Left kidney (tissue), 2 donors: ENCODE measurements around the gene EML6. TPM values are rescaled to one million over a fixed set of nuclear protein-coding genes. Genes with fewer than 3 reads are reported as not detected.

Source experiments
- DNase-seq: peaks from one replicate; pipeline ENCODE4 v3.0.0-alpha.2; 2013
- polyA plus RNA-seq: library from polyadenylated mRNA; unstranded; fragments of 120-200 nt; gene quantifications from one replicate; pipeline ENCODE4 v1.2.1, GENCODE V29; 2013; ENCODE audit not compliant: insufficient read length

The EML6 gene
- polyA plus RNA-seq, 1 donor = 20.4 TPM

- DNase-seq = no peak
Measured at GRCh38 chr2:54752439-54752838, 29.0 kb downstream of the EML6 start.

GRCh38 chr2:54755641-54756326 is 32.3 kb downstream of the EML6 start:
- DNase-seq = no peak

- no peak for DNase-seq
Measured at GRCh38 chr2:54757500-54757899, 34.0 kb downstream of the EML6 start.

GRCh38 chr2:54758951-54759350 is 35.5 kb downstream of the EML6 start:
- DNase-seq = no peak

- DNase-seq = no peak
Measured at GRCh38 chr2:54760310-54760709, 36.8 kb downstream of the EML6 start.

- no peak for DNase-seq
Measured at GRCh38 chr2:54763636-54764291, 40.3 kb downstream of the EML6 start.

- DNase-seq = no peak
Measured at GRCh38 chr2:54767921-54768320, 44.5 kb downstream of the EML6 start.

GRCh38 chr2:54768772-54769428 is 45.4 kb downstream of the EML6 start:
- DNase-seq = no peak

- DNase-seq = no peak
Measured at GRCh38 chr2:54770211-54770610, 46.7 kb downstream of the EML6 start.

GRCh38 chr2:54770676-54771075 is 47.2 kb downstream of the EML6 start:
- no peak for DNase-seq

- DNase-seq = no peak
Measured at GRCh38 chr2:54771166-54771885, 47.9 kb downstream of the EML6 start.

GRCh38 chr2:54772110-54772509 is 48.6 kb downstream of the EML6 start:
- DNase-seq = no peak

- no peak for DNase-seq
Measured at GRCh38 chr2:54772531-54772930, 49.1 kb downstream of the EML6 start.

GRCh38 chr2:54773233-54773632 is 49.8 kb downstream of the EML6 start:
- DNase-seq = no peak

GRCh38 chr2:54773838-54774237 is 50.4 kb downstream of the EML6 start:
- DNase-seq = no peak

GRCh38 chr2:54775710-54776109 is 52.2 kb downstream of the EML6 start:
- no peak for DNase-seq

- no peak for DNase-seq
Measured at GRCh38 chr2:54776494-54776893, 53.0 kb downstream of the EML6 start.

GRCh38 chr2:54783349-54783748 is 59.9 kb downstream of the EML6 start:
- DNase-seq = no peak

GRCh38 chr2:54787270-54787669 is 63.8 kb downstream of the EML6 start:
- DNase-seq = no peak

GRCh38 chr2:54787755-54788366 is 64.4 kb downstream of the EML6 start:
- no peak for DNase-seq

- DNase-seq = no peak
Measured at GRCh38 chr2:54789878-54790277, 66.4 kb downstream of the EML6 start.

- DNase-seq = no peak
Measured at GRCh38 chr2:54791831-54792230, 68.4 kb downstream of the EML6 start.
